Kidney epithelial cell (primary cell): Measurements from ENCODE around the gene AMY2B. TPM values are rescaled to one million over a fixed set of nuclear protein-coding genes. Genes with fewer than 3 reads are reported as not detected.
"Not testable (repeated sequence)": the region's sequence is repeated elsewhere in the genome, so short reads cannot be mapped to it uniquely, and the experiment has no call there.

Experiments used
- DNase-seq: peaks from one replicate; pipeline ENCODE4 v3.0.0-alpha.2; 2010; ENCODE audit warnings: low read depth
- H3K27me3 ChIP-seq: 2 replicates; pipeline ENCODE4 v1.6.0; 2011; ENCODE audit warnings: low read length; ENCODE audit not compliant: control insufficient read depth, insufficient read depth
- H3K36me3 ChIP-seq: 2 replicates; pipeline ENCODE4 v1.5.1; 2011; ENCODE audit warnings: low read length; ENCODE audit not compliant: control insufficient read depth, insufficient read depth
- H3K4me3 ChIP-seq: 2 replicates; pipeline ENCODE4 v1.5.1; 2011; ENCODE audit warnings: low read depth, mild to moderate bottlenecking, control low read depth, low read length
- total RNA-seq: library from RNA; depleted of rRNA; stranded (reverse); fragments of >200 nt; gene quantifications from 2 replicates; pipeline ENCODE4 v1.2.3, GENCODE V29; 2015
- TF ChIP-seq, protein P1 (sequence below): IDR thresholded peaks from 2 replicates; pipeline ENCODE4 v1.5.1; 2011; ENCODE audit warnings: mild to moderate bottlenecking, moderate library complexity, low read length, control low read depth, inconsistent platforms; ENCODE audit not compliant: insufficient read depth, poor library complexity, severe bottlenecking

Gene AMY2B
- total RNA-seq, 1 donor from 2014 or later, result 6.3 TPM

DNA sequence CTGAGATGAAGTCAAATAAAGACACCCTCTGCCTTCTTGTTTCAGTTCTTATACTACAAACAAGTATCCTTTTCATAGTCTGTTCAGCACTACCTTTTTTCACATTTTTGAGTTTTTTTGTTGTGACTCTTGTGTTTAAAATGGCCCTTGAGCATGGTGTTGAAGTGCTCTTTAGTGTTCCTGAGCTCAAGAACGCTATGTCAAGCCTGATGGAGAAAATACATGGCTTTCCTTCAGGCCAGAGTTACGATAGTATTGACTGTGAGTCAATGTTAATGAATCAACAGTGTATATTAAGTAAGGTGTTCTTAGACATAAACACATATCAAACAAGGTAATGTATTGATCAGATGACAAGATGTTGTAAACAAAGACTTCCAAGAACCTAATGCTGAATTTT is 33.2 kb upstream of the AMY2B start:
- no peak for DNase-seq
- Histone ChIP-seq H3K27me3 (no peaks in the 10 kb centered on the region), H3K36me3 (no peaks in the 10 kb centered on the region), H3K4me3 (no peak overlapping the region)
- TF ChIP-seq, protein P1, sequence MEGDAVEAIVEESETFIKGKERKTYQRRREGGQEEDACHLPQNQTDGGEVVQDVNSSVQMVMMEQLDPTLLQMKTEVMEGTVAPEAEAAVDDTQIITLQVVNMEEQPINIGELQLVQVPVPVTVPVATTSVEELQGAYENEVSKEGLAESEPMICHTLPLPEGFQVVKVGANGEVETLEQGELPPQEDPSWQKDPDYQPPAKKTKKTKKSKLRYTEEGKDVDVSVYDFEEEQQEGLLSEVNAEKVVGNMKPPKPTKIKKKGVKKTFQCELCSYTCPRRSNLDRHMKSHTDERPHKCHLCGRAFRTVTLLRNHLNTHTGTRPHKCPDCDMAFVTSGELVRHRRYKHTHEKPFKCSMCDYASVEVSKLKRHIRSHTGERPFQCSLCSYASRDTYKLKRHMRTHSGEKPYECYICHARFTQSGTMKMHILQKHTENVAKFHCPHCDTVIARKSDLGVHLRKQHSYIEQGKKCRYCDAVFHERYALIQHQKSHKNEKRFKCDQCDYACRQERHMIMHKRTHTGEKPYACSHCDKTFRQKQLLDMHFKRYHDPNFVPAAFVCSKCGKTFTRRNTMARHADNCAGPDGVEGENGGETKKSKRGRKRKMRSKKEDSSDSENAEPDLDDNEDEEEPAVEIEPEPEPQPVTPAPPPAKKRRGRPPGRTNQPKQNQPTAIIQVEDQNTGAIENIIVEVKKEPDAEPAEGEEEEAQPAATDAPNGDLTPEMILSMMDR, result no peak

DNA sequence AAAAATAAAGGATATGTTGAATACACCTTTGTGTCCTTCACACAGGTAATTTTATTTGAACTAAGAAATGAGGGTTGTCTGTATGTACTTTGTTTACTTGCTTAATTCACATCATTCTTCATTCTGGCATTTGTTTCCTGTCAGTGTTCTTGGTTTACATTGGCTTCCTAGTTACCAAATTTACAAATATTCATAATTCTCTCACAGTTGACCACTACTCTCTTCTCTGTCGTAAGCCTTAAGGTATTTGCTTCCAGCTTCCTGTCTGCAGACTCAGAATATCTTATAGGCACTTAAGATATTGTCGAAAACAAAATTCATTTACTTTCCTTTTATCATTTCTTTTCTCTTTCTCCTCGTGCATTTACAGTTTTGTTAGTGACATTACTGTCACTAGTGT is 30.0 kb upstream of the AMY2B start:
- Histone ChIP-seq H3K36me3 (no peaks in the 10 kb centered on the region), H3K4me3 (no peak overlapping the region), H3K27me3 (no peaks in the 10 kb centered on the region)
- TF ChIP-seq, protein P1, result no peak
- DNase-seq, result no peak

DNA sequence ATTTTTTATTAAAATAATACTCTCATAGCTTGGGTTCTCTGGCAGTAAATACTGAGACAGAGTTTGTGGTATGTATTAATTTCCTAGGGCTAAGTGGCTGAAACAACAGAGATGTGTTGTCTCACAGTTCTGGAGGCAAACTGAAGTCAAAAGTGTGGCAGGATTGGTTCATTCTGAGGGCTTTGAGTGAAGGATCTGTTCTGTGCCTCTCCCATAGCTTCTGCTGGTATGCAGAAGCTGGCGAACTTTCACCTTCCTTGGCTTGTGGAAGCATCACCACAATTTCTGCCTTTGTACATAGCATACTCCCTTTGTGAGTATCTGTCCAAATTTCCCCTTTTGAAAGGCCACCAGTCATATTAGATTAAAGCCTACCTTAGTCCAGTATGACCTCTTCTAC is 24.9 kb upstream of the AMY2B start:
- no peak for DNase-seq

DNA sequence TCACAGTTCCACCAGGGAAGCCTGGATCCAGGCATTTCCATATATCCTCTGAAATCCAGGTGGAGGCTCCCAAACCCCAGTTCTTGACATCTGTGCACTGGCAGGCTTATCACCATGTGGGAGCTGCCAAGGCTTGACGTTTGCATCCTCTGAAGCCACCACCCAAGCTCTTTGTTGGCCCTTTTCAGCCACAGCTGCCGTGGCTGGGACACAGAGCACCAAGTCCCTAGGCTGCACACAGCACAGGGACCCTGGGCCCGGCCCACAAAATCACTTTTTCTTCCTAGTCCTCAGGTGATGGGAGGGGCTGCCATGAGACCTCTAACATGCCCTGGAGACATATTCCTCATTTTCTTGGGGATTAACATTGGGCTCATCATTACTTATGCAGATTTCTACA is 23.5 kb upstream of the AMY2B start:
- H3K27me3 ChIP-seq, result no peaks in the 10 kb centered on the region
- DNase-seq, result no peak
- no peaks in the 10 kb centered on the region for H3K36me3 ChIP-seq
- no peak overlapping the region for H3K4me3 ChIP-seq
- TF ChIP-seq, protein P1, result no peak

More for the DNA sequence above, 24.9 kb upstream of the AMY2B start:
- H3K36me3 ChIP-seq, result no peaks in the 10 kb centered on the region
- no peaks in the 10 kb centered on the region for H3K27me3 ChIP-seq
- TF ChIP-seq, protein P1, result no peak
- no peak overlapping the region for H3K4me3 ChIP-seq

DNA sequence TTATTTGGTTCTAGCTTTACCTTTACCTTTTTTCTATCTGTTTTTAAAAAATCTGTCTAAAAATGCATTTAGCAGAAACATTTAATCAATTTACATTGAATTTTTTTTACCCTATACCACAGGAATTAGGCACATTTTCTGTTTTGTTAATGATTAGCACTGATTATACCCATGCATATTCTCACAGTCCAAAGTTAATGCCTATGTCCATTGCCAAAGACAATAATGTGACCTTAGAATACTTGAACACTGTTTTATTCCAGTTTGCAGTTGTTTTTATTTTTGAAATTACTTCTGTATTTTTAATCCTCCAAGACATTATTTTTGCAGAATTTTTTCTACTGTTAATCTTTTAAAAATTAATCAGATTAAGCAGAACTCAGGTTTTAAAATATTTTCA is 11.0 kb upstream of the AMY2B start:
- Histone ChIP-seq H3K4me3 (no peak overlapping the region), H3K36me3 (no peaks in the 10 kb centered on the region), H3K27me3 (no peaks in the 10 kb centered on the region)
- no peak for DNase-seq
- TF ChIP-seq, protein P1, result no peak

DNA sequence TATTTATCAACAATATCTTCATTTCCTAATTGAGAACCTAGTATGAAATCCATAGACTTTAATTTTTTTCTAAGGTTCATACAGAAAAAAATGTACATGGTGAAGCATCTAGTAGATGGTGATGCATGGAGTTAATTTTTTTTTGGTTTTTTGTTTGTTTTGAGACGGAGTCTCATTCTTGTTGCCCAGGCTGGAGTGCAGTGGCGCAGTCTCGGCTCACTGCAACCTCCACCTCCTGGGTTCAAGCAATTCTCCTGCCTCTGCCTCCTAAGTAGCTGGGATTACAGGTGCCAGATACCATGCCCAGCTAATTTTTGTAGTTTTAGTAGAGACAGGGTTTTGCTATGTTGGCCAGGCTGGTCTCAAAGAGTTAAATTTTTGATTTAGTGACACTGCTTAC is 10.3 kb upstream of the AMY2B start:
- not testable (repeated sequence) for DNase-seq, H3K27me3 ChIP-seq, H3K4me3 ChIP-seq, H3K36me3 ChIP-seq
